CD4-positive, CD25-positive, alpha-beta regulatory T cell (primary cell): ENCODE measurements around the gene STRN4. TPM values are rescaled to one million over a fixed set of nuclear protein-coding genes. Genes with fewer than 3 reads are reported as not detected.
A peak's percentile ranks its signal among the peaks of the same experiment; 100 is the strongest.

Source experiments
- ATAC-seq, 2 donors: fragments of 150-1000 bp; cut with Tn5 transposase; one replicate each; pipeline ENCODE4 v1.10.0; 2021; ENCODE audit warnings: low read depth in 2 of 2, moderate number of reproducible peaks in 2 of 2, moderate library complexity in 1 of 2
- DNase-seq, 3 donors: peaks; one replicate each; pipeline versions ENCODE4 v3.0.0 to v3.0.0-alpha.2; 2012 to 2022; ENCODE audit warnings: mixed read lengths in 1 of 3
- H3K27ac ChIP-seq: one replicate; pipeline ENCODE4 v1.7.0; 2013; ENCODE audit warnings: mild to moderate bottlenecking, low read length; ENCODE audit not compliant: insufficient read depth, poor library complexity, severe bottlenecking
- H3K27me3 ChIP-seq: one replicate; pipeline ENCODE4 v1.7.0; 2013; ENCODE audit warnings: low read length; ENCODE audit not compliant: control insufficient read depth, insufficient read depth
- H3K36me3 ChIP-seq: one replicate; pipeline ENCODE4 v1.7.0; 2013; ENCODE audit warnings: mild to moderate bottlenecking, low read length, moderate library complexity; ENCODE audit not compliant: control insufficient read depth, insufficient read depth
- H3K4me1 ChIP-seq: 2 replicates; pipeline ENCODE4 v1.7.0; 2013; ENCODE audit warnings: mild to moderate bottlenecking, low read length; ENCODE audit not compliant: insufficient read depth, control insufficient read depth, poor library complexity, severe bottlenecking
- H3K4me3 ChIP-seq: one replicate; pipeline ENCODE4 v1.7.0; 2013; ENCODE audit warnings: low read depth, mild to moderate bottlenecking, low read length, moderate library complexity
- H3K9me3 ChIP-seq, 2 experiments: 1 replicate in 1 of 2; 2 replicates in 1 of 2; pipeline ENCODE4 v1.7.0; 2013; ENCODE audit warnings: low read length in 2 of 2, mild to moderate bottlenecking in 1 of 2, moderate library complexity in 1 of 2; ENCODE audit not compliant: control insufficient read depth in 2 of 2
- H3K27ac Mint-ChIP-seq, 3 donors: one replicate each; pipeline ENCODE4 v1.8.0; 2020 to 2022; ENCODE audit warnings: mild to moderate bottlenecking in 3 of 3, mixed read lengths in 3 of 3, moderate library complexity in 2 of 3
- H3K27me3 Mint-ChIP-seq: one replicate; pipeline ENCODE4 v1.8.0; 2022; ENCODE audit warnings: mild to moderate bottlenecking, mixed read lengths
- H3K36me3 Mint-ChIP-seq: one replicate; pipeline ENCODE4 v1.8.0; 2020; ENCODE audit warnings: mixed read lengths
- H3K4me1 Mint-ChIP-seq, 4 donors: one replicate each; pipeline ENCODE4 v1.8.0; 2020 to 2022; ENCODE audit warnings: mixed read lengths in 4 of 4, mild to moderate bottlenecking in 1 of 4
- H3K4me3 Mint-ChIP-seq, 4 donors: one replicate each; pipeline ENCODE4 v1.8.0; 2020 to 2022; ENCODE audit warnings: mild to moderate bottlenecking in 4 of 4, mixed read lengths in 4 of 4, moderate library complexity in 3 of 4
- H3K9me3 Mint-ChIP-seq, 7 donors: one replicate each; pipeline ENCODE4 v1.8.0; 2020 to 2022; ENCODE audit warnings: mixed read lengths in 7 of 7, mild to moderate bottlenecking in 3 of 7, moderate library complexity in 2 of 7
- polyA plus RNA-seq, 4 donors: library from polyadenylated mRNA; unstranded; fragments of 300-500 nt; fragmentation: Illumina TruSeq; gene quantifications; one replicate each; pipeline ENCODE4 v1.2.3, GENCODE V29; 2021
- total RNA-seq: library from RNA; stranded (reverse); gene quantifications from one replicate; pipeline ENCODE4 v1.2.3, GENCODE V29; 2022

Gene STRN4
- total and polyA plus RNA-seq, 5 donors from 2014 or later = 11.9 to 121 (median 15.5) TPM

GRCh38 chr19:46725859-46726393 is 20.3 kb downstream of the STRN4 start:
- peaks cover 9% of the 10 kb centered on the region for H3K4me1 ChIP-seq
- H3K27me3 Mint-ChIP-seq = no peaks in the 10 kb centered on the region
- no peaks in the 10 kb centered on the region for H3K9me3 Mint-ChIP-seq
- H3K4me3 ChIP-seq = no peak overlapping the region
- H3K36me3 Mint-ChIP-seq = peaks cover 26% of the 10 kb centered on the region
- no peak overlapping the region for H3K27ac ChIP-seq
- H3K27ac Mint-ChIP-seq = no peak overlapping the region
- no peaks in the 10 kb centered on the region for H3K9me3 ChIP-seq
- DNase-seq = no peak
- peaks cover 0 to 25% (median 9%) of the 10 kb centered on the region in 4 donors for H3K4me1 Mint-ChIP-seq
- ATAC-seq = no peak
- no peaks in the 10 kb centered on the region for H3K27me3 ChIP-seq
- no peak overlapping the region for H3K4me3 Mint-ChIP-seq
- H3K36me3 ChIP-seq = peaks cover 63% of the 10 kb centered on the region

GRCh38 chr19:46725036-46725820 is 21.0 kb downstream of the STRN4 start:
- Histone ChIP-seq H3K4me3 (no peak overlapping the region), H3K27ac (no peak overlapping the region), H3K9me3 (no peaks in the 10 kb centered on the region), H3K4me1 (peaks cover 9% of the 10 kb centered on the region), H3K36me3 (peaks cover 56% of the 10 kb centered on the region), H3K27me3 (no peaks in the 10 kb centered on the region)
- Mint-ChIP-seq H3K4me3 (no peak overlapping the region), H3K36me3 (peaks cover 26% of the 10 kb centered on the region), H3K27me3 (no peaks in the 10 kb centered on the region), H3K4me1 (peaks cover 0 to 29% (median 9%) of the 10 kb centered on the region in 4 donors), H3K9me3 (no peaks in the 10 kb centered on the region), H3K27ac (no peak overlapping the region)
- ATAC-seq (no peak), DNase-seq (no peak)

GRCh38 chr19:46724468-46724867 is 21.8 kb downstream of the STRN4 start:
- Mint-ChIP-seq H3K4me1 (peaks cover 0 to 30% (median 11%) of the 10 kb centered on the region in 4 donors), H3K9me3 (no peaks in the 10 kb centered on the region), H3K27ac (no peak overlapping the region), H3K36me3 (peaks cover 25% of the 10 kb centered on the region), H3K27me3 (no peaks in the 10 kb centered on the region), H3K4me3 (peak overlapping the region in 1 of 4 donors; percentile 5)
- H3K4me1 ChIP-seq = peaks cover 12% of the 10 kb centered on the region
- no peaks in the 10 kb centered on the region for H3K9me3 ChIP-seq
- H3K4me3 ChIP-seq = no peak overlapping the region
- no peaks in the 10 kb centered on the region for H3K27me3 ChIP-seq
- DNase-seq (no peak), ATAC-seq (no peak)
- peaks cover 53% of the 10 kb centered on the region for H3K36me3 ChIP-seq
- no peak overlapping the region for H3K27ac ChIP-seq

GRCh38 chr19:46723471-46723870 is 22.8 kb downstream of the STRN4 start:
- Mint-ChIP-seq H3K36me3 (peaks cover 17% of the 10 kb centered on the region), H3K4me3 (peak overlapping the region in 1 of 4 donors; percentile 21), H3K4me1 (peaks cover 0 to 31% (median 11%) of the 10 kb centered on the region in 4 donors), H3K27ac (no peak overlapping the region), H3K9me3 (no peaks in the 10 kb centered on the region), H3K27me3 (no peaks in the 10 kb centered on the region)
- Histone ChIP-seq H3K9me3 (no peaks in the 10 kb centered on the region), H3K36me3 (peaks cover 49% of the 10 kb centered on the region), H3K27ac (no peak overlapping the region), H3K4me3 (no peak overlapping the region), H3K4me1 (peaks cover 19% of the 10 kb centered on the region), H3K27me3 (no peaks in the 10 kb centered on the region)
- ATAC-seq (no peak), DNase-seq (no peak)

- H3K27me3 ChIP-seq = no peaks in the 10 kb centered on the region
- peaks cover 49% of the 10 kb centered on the region for H3K36me3 ChIP-seq
- H3K9me3 ChIP-seq = no peaks in the 10 kb centered on the region
- Mint-ChIP-seq H3K27me3 (no peaks in the 10 kb centered on the region), H3K4me1 (peaks cover 0 to 34% (median 14%) of the 10 kb centered on the region in 4 donors), H3K4me3 (no peak overlapping the region), H3K36me3 (peaks cover 17% of the 10 kb centered on the region), H3K9me3 (no peaks in the 10 kb centered on the region), H3K27ac (no peak overlapping the region)
- no peak for ATAC-seq
- H3K4me3 ChIP-seq = no peak overlapping the region
- no peak overlapping the region for H3K27ac ChIP-seq
- peaks cover 19% of the 10 kb centered on the region for H3K4me1 ChIP-seq
- no peak for DNase-seq
Observed at GRCh38 chr19:46723023-46723461, 23.2 kb downstream of the STRN4 start.

- Histone ChIP-seq H3K27ac (no peak overlapping the region), H3K36me3 (peaks cover 49% of the 10 kb centered on the region), H3K27me3 (no peaks in the 10 kb centered on the region), H3K4me1 (peaks cover 22% of the 10 kb centered on the region), H3K4me3 (no peak overlapping the region), H3K9me3 (no peaks in the 10 kb centered on the region)
- DNase-seq (no peak), ATAC-seq (no peak)
- Mint-ChIP-seq H3K27me3 (no peaks in the 10 kb centered on the region), H3K4me3 (no peak overlapping the region), H3K27ac (no peak overlapping the region), H3K9me3 (no peaks in the 10 kb centered on the region), H3K36me3 (peaks cover 17% of the 10 kb centered on the region), H3K4me1 (peaks cover 0 to 38% (median 18%) of the 10 kb centered on the region in 4 donors)
Observed at GRCh38 chr19:46722421-46723022, 23.7 kb downstream of the STRN4 start.

GRCh38 chr19:46722004-46722380 is 24.3 kb downstream of the STRN4 start:
- ATAC-seq = no peak
- Mint-ChIP-seq H3K4me1 (peaks cover 0 to 38% (median 18%) of the 10 kb centered on the region in 4 donors), H3K27me3 (no peaks in the 10 kb centered on the region), H3K36me3 (peaks cover 17% of the 10 kb centered on the region), H3K27ac (no peak overlapping the region), H3K9me3 (no peaks in the 10 kb centered on the region), H3K4me3 (no peak overlapping the region)
- DNase-seq = no peak
- Histone ChIP-seq H3K9me3 (no peaks in the 10 kb centered on the region), H3K4me3 (no peak overlapping the region), H3K4me1 (peaks cover 25% of the 10 kb centered on the region), H3K36me3 (peaks cover 43% of the 10 kb centered on the region), H3K27me3 (no peaks in the 10 kb centered on the region), H3K27ac (no peak overlapping the region)
